ENCODE measurements around the gene ANKRA2.
"Not testable (repeated sequence)": the region's sequence is repeated elsewhere in the genome, so short reads cannot be mapped to it uniquely, and the experiment has no call there.

The ANKRA2 gene

GRCh38 chr5:73550016-73550415, 15.4 kb downstream of the ANKRA2 start:
- DNase-seq (ENCODE audit: low spot score) = no peak

DNA sequence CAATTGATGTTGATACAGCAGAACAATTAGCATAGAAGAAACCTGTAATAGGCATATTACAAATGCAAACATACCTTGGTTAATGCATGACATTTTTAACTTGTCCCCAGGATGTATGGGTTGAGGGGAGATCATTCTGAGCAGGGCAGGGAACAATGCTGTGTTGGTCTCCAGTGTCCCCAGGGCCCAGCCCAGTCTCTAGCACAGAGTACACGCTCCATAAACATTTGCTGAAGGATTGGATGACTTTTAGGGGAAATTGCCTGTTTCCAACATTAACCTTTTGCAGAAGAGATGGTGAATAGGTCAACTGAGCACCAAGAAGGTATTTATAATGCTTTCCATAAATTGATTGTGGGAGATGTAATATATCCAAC, 20.0 kb downstream of the ANKRA2 start:
- no peak for DNase-seq (ENCODE audit: low spot score)

GRCh38 chr5:73544429-73545402, 20.7 kb downstream of the ANKRA2 start:
- DNase-seq (ENCODE audit: low spot score) = no peak

DNA sequence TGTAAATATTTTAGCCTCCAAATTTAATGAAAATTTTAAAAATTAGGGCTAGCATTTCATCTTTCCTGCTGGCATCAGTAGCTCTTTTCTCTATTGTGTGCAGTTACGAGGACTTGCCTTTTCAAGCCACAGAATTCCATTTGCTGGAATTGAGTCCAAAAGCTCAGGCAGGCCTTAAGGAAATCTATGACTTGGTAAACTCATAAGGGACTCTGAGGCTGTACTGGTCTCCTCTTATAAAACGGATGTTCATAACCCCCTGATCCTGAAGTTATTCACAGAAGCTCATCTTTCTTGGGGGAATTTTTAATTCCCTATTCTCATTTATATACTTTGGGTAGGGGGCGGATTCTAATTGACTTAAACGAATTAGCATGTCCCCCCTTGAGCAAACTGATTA, 23.4 kb downstream of the ANKRA2 start:
- DNase-seq (ENCODE audit: low spot score) = no peak

GRCh38 chr5:73540192-73540591, 25.2 kb downstream of the ANKRA2 start:
- DNase-seq (ENCODE audit: low spot score) = peak; percentile 91

DNA sequence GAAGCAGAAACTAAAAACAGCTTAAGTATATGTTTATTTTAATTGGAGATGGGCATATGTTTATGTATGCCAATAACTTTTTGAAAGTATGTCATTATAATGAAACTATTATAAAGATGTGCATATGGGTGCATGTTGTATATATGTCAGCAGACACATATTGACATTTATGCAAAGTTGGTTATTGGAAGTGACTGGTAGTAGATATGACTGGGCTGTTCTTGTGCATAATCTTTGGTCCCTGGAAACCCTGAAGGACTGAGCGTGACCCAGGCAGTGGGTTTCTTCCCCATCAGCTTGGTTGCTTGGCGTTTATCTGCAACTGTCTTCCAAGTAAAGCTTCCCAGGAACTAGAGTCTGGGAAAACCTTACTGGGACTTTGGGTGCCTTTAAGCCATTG, 25.7 kb downstream of the ANKRA2 start:
- DNase-seq (ENCODE audit: low spot score) = no peak

GRCh38 chr5:73534971-73535370, 30.5 kb downstream of the ANKRA2 start:
- no peak for DNase-seq (ENCODE audit: low spot score)

DNA sequence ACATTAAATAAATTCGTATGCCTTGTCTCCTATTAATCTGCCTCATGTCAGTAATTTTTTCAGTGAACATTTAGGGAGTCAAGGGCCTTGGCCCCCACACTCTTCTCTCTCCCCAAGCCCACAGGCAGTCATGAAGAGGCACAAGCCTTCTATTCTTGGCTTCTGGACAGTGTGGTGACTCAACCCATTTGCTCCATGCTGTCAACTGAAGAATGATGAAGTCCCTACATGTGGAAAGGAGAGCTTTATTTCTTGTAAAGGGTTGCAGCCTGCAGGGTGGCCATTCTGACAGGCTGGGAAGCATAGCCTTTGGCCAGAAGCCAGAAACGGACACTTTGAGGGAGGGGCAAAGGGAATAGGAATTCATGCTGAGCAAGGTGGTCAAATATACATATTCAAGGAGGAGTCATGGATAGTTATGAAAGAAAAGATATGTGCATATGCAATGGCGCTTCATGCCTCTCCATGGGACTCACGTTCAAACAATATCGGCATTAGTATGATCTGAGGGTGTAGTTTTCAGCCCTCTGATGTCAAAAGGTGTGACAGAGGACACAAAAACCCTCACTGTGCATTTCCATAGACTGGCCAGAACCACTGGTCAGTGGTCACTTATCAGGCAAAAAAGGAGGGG, 31.3 kb downstream of the ANKRA2 start:
- peak; percentile 21 for DNase-seq (ENCODE audit: low spot score)

GRCh38 chr5:73532195-73532594, 33.2 kb downstream of the ANKRA2 start:
- DNase-seq (ENCODE audit: low spot score) = no peak

GRCh38 chr5:73531356-73531755, 34.1 kb downstream of the ANKRA2 start:
- DNase-seq (ENCODE audit: low spot score) = peak; percentile 20

DNA sequence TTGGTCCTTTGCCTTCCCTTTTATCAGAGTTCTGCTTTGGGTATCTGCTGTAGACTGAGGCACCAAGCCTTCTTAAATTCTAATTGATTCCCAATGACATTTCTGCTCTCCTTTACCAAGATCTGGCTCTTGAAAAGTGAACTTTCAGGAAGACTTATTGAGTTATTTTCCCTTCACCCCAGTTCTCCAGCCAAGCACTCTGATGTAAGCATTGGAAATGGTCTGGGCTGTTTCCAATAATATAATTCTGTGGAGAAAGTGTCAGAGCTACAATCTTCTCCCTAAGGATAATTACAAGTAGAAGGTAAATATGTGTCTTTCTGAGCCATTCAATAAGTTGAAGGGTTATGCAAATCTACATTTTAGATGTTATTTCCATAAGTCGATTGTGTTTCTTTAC, 36.4 kb downstream of the ANKRA2 start:
- no peak for DNase-seq (ENCODE audit: low spot score)

- no peak for DNase-seq (ENCODE audit: low spot score)
These were observed 37.2 kb downstream of the ANKRA2 start for GRCh38 chr5:73528248-73528647.

- no peak for DNase-seq (ENCODE audit: low spot score)
These were observed 39.7 kb downstream of the ANKRA2 start for GRCh38 chr5:73525606-73526203.

- no peak for DNase-seq (ENCODE audit: low spot score)
These were observed 41.6 kb downstream of the ANKRA2 start for GRCh38 chr5:73523861-73524260.

DNA sequence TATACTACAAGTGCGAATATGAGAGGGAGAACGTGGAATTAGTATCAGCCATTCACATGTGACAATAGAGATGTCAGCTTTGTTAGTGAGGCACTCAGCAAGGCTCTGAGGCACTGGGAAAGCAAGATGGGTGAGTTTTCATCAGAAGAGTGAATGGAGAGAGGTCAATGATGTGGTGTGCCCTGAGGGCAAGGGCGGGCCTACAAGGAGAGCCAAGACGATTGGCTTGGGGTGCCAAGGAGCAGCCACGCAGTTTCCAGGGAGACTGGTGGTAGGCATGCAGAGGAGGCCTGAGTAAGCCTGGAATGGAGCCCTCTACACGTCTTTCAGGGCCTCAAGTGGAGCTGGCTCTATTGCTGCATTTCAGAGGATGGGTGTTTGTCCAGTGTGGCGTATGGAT, 42.5 kb downstream of the ANKRA2 start:
- no peak for DNase-seq (ENCODE audit: low spot score)

DNA sequence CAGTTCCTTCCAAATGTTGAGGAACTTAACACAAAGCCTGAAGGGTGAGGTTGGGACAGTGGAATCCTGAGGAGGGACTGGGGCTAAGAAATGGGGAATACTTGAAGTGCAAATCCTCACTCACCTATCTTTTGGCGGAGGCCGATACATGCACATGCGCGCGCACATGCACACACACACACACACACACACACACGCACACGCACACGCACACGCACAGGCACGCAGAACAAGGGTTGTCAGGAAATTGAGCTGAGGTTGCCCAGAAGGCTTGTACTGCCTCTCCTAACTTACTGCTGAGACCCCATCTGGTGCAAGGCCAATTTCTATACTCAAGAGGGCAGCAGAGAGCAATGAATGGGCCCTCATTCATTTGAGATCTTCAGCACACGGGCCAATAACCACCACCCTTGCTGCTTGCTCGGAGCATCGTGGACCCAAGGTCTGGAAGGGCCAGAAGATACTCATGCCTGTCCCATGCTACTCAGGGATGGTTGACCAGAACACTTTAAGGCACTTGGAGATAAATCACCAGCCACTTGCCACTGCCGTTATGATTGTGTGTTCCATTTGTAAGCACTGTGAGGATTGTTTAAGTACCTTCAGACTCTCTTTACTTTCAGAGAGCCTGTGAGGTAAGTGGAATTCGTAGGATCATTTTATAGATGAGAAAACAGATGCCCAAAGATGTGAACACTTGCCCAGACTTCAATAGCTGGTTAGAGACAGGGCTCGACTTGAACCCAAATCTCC, 45.7 kb downstream of the ANKRA2 start:
- DNase-seq (ENCODE audit: low spot score) = peak; percentile 87

GRCh38 chr5:73515232-73515631, 50.2 kb downstream of the ANKRA2 start:
- DNase-seq (ENCODE audit: low spot score) = no peak

- no peak for DNase-seq (ENCODE audit: low spot score)
These were observed 51.0 kb downstream of the ANKRA2 start for GRCh38 chr5:73514418-73514817.

GRCh38 chr5:73513996-73514395, 51.4 kb downstream of the ANKRA2 start:
- DNase-seq (ENCODE audit: low spot score) = no peak

DNA sequence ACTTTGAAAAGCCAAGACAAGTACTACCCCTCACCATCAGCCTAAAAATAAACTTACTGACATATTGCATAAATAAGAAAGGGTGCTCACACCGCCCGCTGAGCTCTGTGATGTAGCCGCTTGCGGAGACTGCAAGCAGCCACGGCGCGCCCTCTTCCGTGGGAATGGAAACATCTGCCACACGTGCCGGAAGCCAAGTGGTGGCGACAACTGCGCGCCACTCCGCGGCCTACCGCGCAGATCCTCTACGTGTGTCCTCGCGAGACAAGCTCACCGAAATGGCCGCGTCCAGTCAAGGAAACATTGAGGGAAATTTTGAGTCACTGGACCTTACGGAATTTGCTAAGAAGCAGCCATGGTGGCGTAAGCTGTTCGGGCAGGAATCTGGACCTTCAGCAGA, 56.9 kb downstream of the ANKRA2 start:
- not testable (repeated sequence) for DNase-seq (ENCODE audit: low spot score)

DNA sequence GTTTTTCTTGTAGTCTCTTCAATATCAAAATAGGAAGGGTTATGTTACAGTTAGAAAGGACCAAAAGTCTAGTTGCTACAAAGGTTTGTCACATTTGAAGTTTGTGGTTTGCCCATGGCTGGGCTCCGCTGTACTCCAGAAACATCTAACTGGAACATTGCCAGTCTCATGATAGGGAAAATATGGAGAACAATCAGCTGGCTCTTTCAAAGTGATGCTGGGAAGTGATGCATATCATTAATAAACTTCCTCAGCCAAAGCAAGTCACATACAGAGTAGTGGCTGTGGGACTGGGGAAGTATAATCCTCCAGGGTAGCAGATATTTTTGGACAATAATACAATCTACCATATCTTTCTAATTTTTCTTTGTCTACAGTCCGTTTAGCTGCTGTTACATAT, 58.4 kb downstream of the ANKRA2 start:
- no peak for DNase-seq (ENCODE audit: low spot score)

- no peak for DNase-seq (ENCODE audit: low spot score)
These were observed 58.9 kb downstream of the ANKRA2 start for GRCh38 chr5:73506459-73506955.
